Measurements from ENCODE around the gene DRD5.

DNA sequence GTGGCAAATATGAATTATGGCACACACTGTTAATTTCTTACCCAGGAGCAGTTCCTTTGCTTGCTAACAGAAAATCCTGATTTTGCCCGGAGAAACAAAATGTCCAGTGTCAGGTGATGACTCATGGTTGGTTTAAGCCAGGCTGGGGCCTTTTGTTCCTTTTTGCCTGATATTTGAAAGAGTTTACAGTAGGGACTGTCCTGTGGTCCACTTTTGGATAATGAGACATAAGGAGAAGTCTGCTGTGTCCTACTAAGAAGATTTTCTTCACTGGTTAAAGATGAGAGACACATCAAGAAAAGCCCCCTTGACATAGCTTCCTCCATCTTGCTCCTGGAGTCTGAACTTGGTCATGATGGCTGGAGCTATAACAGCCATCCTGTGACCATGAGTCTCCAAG, 12.1 kb upstream of the DRD5 start:
- TF ChIP-seq, protein P1, sequence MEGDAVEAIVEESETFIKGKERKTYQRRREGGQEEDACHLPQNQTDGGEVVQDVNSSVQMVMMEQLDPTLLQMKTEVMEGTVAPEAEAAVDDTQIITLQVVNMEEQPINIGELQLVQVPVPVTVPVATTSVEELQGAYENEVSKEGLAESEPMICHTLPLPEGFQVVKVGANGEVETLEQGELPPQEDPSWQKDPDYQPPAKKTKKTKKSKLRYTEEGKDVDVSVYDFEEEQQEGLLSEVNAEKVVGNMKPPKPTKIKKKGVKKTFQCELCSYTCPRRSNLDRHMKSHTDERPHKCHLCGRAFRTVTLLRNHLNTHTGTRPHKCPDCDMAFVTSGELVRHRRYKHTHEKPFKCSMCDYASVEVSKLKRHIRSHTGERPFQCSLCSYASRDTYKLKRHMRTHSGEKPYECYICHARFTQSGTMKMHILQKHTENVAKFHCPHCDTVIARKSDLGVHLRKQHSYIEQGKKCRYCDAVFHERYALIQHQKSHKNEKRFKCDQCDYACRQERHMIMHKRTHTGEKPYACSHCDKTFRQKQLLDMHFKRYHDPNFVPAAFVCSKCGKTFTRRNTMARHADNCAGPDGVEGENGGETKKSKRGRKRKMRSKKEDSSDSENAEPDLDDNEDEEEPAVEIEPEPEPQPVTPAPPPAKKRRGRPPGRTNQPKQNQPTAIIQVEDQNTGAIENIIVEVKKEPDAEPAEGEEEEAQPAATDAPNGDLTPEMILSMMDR (IDR thresholded peaks at IDR 0.05; ENCODE audit: extremely low read depth in 1 of 2, insufficient read depth in 1 of 2, low read depth in 1 of 2, low read length in 2 of 2) = no peak
- no peak for TF ChIP-seq EZH2 (IDR thresholded peaks at IDR 0.05; ENCODE audit: borderline replicate concordance, low read depth, low read length, severe bottlenecking)
- no peak for TF ChIP-seq POLR2A (IDR thresholded peaks at IDR 0.05; ENCODE audit: low read depth, low read length)
- TF ChIP-seq POLR2AphosphoS5 (IDR thresholded peaks at IDR 0.05; ENCODE audit: insufficient read depth, low read depth, low read length) = no peak
- no peak for TF ChIP-seq JUN (IDR thresholded peaks at IDR 0.05; ENCODE audit: borderline replicate concordance, insufficient read depth, insufficient read length, low read depth)
- no peak for TF ChIP-seq MAX (IDR thresholded peaks at IDR 0.05; ENCODE audit: insufficient read depth, insufficient read length)
- TF ChIP-seq MYC (IDR thresholded peaks at IDR 0.05; ENCODE audit: low read depth, low read length) = no peak
- TF ChIP-seq FOS (IDR thresholded peaks at IDR 0.05; ENCODE audit: borderline replicate concordance, insufficient read depth, low read length) = no peak
- no peak for TF ChIP-seq GATA2 (IDR thresholded peaks at IDR 0.05; ENCODE audit: insufficient read depth, insufficient read length, low read depth, low read length)

All from endothelial cell of umbilical vein (primary cell).